IMR-90 (cell line): ENCODE measurements around the gene MARCHF6. TPM values are rescaled to one million over a fixed set of nuclear protein-coding genes. Genes with fewer than 3 reads are reported as not detected.
"Not testable (repeated sequence)": the region's sequence is repeated elsewhere in the genome, so short reads cannot be mapped to it uniquely, and the experiment has no call there.

ENCODE experiments used
- ATAC-seq: fragments of 200-7000 bp; cut with Tn5 transposase; 2 replicates; pipeline ENCODE4 v1.9.1; 2020; ENCODE audit warnings: low read depth, mild to moderate bottlenecking, moderate library complexity
- BruUV-seq: library from RNA; stranded (reverse); fragments of 400-500 nt; replicated peaks from 2 replicates; lab custom pipeline; 2021; lab: Mats Ljungman, UMichigan
- CTCF ChIA-PET: fragments of 300-600 bp; formaldehyde crosslinking; extraction: SDS; loops from one replicate; lab custom pipeline; 2021; ENCODE audit warnings: antibody characterized with exemption; lab: Yijun Ruan, JAX
- POLR2A ChIA-PET: fragments of 300-600 bp; sonication (Branson Sonifier 250); formaldehyde crosslinking; loops from one replicate; lab custom pipeline; 2022; ENCODE audit warnings: antibody characterized with exemption; ENCODE audit not compliant: unreplicated experiment; lab: Charles Lee
- DNase-seq: peaks from one replicate; pipeline ENCODE4 v3.0.0; 2013
- H2AFZ ChIP-seq: replicated peaks from 2 replicates; pipeline ENCODE3; 2013; ENCODE audit warnings: low read length, mild to moderate bottlenecking; ENCODE audit not compliant: poor library complexity
- H2AK5ac ChIP-seq: 2 replicates; pipeline ENCODE4 v1.6.1; 2013; ENCODE audit warnings: low read depth, low read length, inconsistent platforms
- H2AK9ac ChIP-seq: replicated peaks from 2 replicates; pipeline ENCODE3; 2013; ENCODE audit warnings: mild to moderate bottlenecking, low read depth, low read length, moderate library complexity; ENCODE audit not compliant: poor library complexity
- H2BK120ac ChIP-seq: 2 replicates; pipeline ENCODE4 v1.6.1; 2013; ENCODE audit warnings: low read depth, low read length, inconsistent platforms
- H2BK15ac ChIP-seq: 3 replicates; pipeline ENCODE4 v1.6.1; 2013; ENCODE audit warnings: low read depth, low read length, inconsistent platforms
- H2BK20ac ChIP-seq: 2 replicates; pipeline ENCODE4 v1.6.1; 2013; ENCODE audit warnings: low read depth, mild to moderate bottlenecking, inconsistent platforms, low read length, moderate library complexity
- H2BK5ac ChIP-seq: 2 replicates; pipeline ENCODE4 v1.6.1; 2013; ENCODE audit warnings: mild to moderate bottlenecking, low read depth, low read length, inconsistent platforms; ENCODE audit not compliant: poor library complexity, severe bottlenecking
- H3K14ac ChIP-seq: replicated peaks from 2 replicates; pipeline ENCODE4 v1.6.1; 2013; ENCODE audit warnings: low read depth, low read length, inconsistent platforms
- H3K18ac ChIP-seq: 2 replicates; pipeline ENCODE4 v1.6.1; 2013; ENCODE audit warnings: low read depth, low read length, control low read depth
- H3K23ac ChIP-seq: 2 replicates; pipeline ENCODE4 v1.6.1; 2013; ENCODE audit warnings: low read depth, low read length, inconsistent platforms
- H3K27ac ChIP-seq: 2 replicates; pipeline ENCODE4 v1.5.1; 2013; ENCODE audit warnings: mild to moderate bottlenecking, control low read depth, low read length; ENCODE audit not compliant: insufficient read depth
- H3K27me3 ChIP-seq: 2 replicates; pipeline ENCODE4 v1.6.1; 2013; ENCODE audit warnings: low read length; ENCODE audit not compliant: control insufficient read depth, insufficient read depth
- H3K36me3 ChIP-seq: 2 replicates; pipeline ENCODE4 v1.6.1; 2013; ENCODE audit warnings: low read length, mixed read lengths; ENCODE audit not compliant: control insufficient read depth, insufficient read depth
- H3K4ac ChIP-seq: 2 replicates; pipeline ENCODE4 v1.6.1; 2013; ENCODE audit warnings: low read depth, low read length, inconsistent platforms
- H3K4me1 ChIP-seq: 2 replicates; pipeline ENCODE4 v1.6.1; 2013; ENCODE audit warnings: low read length, mixed read lengths; ENCODE audit not compliant: control insufficient read depth, insufficient read depth
- H3K4me2 ChIP-seq: 2 replicates; pipeline ENCODE4 v1.6.1; 2013; ENCODE audit warnings: low read depth, mild to moderate bottlenecking, control low read depth, low read length, moderate library complexity
- H3K4me3 ChIP-seq: 2 replicates; pipeline ENCODE4 v1.5.1; 2013; ENCODE audit warnings: low read depth, mild to moderate bottlenecking, control low read depth, low read length, moderate library complexity; ENCODE audit not compliant: insufficient read depth
- H3K56ac ChIP-seq: 2 replicates; pipeline ENCODE4 v1.6.1; 2013; ENCODE audit warnings: low read length, inconsistent platforms; ENCODE audit not compliant: insufficient read depth; ENCODE audit errors: extremely low read depth
- H3K79me1 ChIP-seq, 2 experiments: 2 replicates each; pipeline ENCODE4 v1.6.1; 2013; ENCODE audit warnings: low read length in 2 of 2, inconsistent platforms in 1 of 2, low read depth in 1 of 2
- H3K9ac ChIP-seq: 2 replicates; pipeline ENCODE4 v1.6.1; 2013; ENCODE audit warnings: low read depth, low read length, control low read depth
- H3K9me1 ChIP-seq: 2 replicates; pipeline ENCODE4 v1.6.1; 2013; ENCODE audit warnings: low read length, inconsistent platforms; ENCODE audit not compliant: insufficient read depth
- H3K9me3 ChIP-seq: 2 replicates; pipeline ENCODE4 v1.6.1; 2013; ENCODE audit warnings: low read length; ENCODE audit not compliant: control insufficient read depth, insufficient read depth
- H4K20me1 ChIP-seq: 2 replicates; pipeline ENCODE4 v1.6.1; 2013; ENCODE audit warnings: low read length, inconsistent platforms; ENCODE audit not compliant: insufficient read depth
- H4K5ac ChIP-seq: 2 replicates; pipeline ENCODE4 v1.6.1; 2013; ENCODE audit warnings: mild to moderate bottlenecking, low read depth, low read length, control low read depth
- H4K8ac ChIP-seq, 2 experiments: 2 replicates each; pipeline ENCODE4 v1.6.1; 2013; ENCODE audit warnings: low read depth in 2 of 2, low read length in 2 of 2, control low read depth in 1 of 2, inconsistent platforms in 1 of 2
- H4K91ac ChIP-seq: 2 replicates; pipeline ENCODE4 v1.6.1; 2013; ENCODE audit warnings: low read depth, low read length, inconsistent platforms; ENCODE audit not compliant: insufficient read depth
- CHD1 ChIP-seq: IDR thresholded peaks from 2 replicates; pipeline ENCODE4 v1.6.1; 2012; ENCODE audit warnings: low read depth, low read length, improper control_type of control experiment
- CTCF ChIP-seq: conservative IDR thresholded peaks from 2 replicates; pipeline ENCODE4 v1.5.1; 2012; ENCODE audit warnings: mild to moderate bottlenecking, low read depth, low read length, improper control_type of control experiment
- POLR2A ChIP-seq: IDR thresholded peaks from 2 replicates; pipeline ENCODE4 v1.6.1; 2012; ENCODE audit warnings: mild to moderate bottlenecking, low read depth, low read length
- RCOR1 ChIP-seq: IDR thresholded peaks from 2 replicates; pipeline ENCODE4 v1.6.1; 2012; ENCODE audit warnings: mild to moderate bottlenecking, low read length, improper control_type of control experiment; ENCODE audit not compliant: insufficient replicate concordance
- WGBS, 2 experiments: methylation state at CpG; one replicate each; pipeline versions ENCODE4 v1.1.5 to v1.1.7; 2013; ENCODE audit warnings: missing lambda C conversion rate in 2 of 2; ENCODE audit not compliant: insufficient read length in 1 of 2; ENCODE audit errors: extremely low coverage in 2 of 2; 5-methylcytosine and 5-hydroxymethylcytosine counted together
- dilution Hi-C: fragments of 300-500 bp; cut with HindIII; formaldehyde crosslinking; loops from one replicate; pipeline ENCODE4 v1.14.3; 2018; ENCODE audit warnings: low sequenced_read_pairs; ENCODE audit not compliant: unreplicated experiment
- in situ Hi-C: fragments of 300-500 bp; cut with MboI; formaldehyde crosslinking; loops from 3 replicates; pipeline ENCODE4 v1.14.3; 2019; ENCODE audit warnings: low sequenced_read_pairs, inconsistent platforms, mixed read lengths
- intact Hi-C: fragments of 100-400 bp; cut with micrococcal nuclease; formaldehyde crosslinking; loops from 2 replicates; pipeline ENCODE4 v1.10.0; 2022
- polyA plus RNA-seq, 3 experiments: library from polyadenylated mRNA; depleted of rRNA; stranded (reverse); fragments of >200 nt; gene quantifications; 2 replicates each; pipeline ENCODE4 v1.2.3, GENCODE V29; 2012; ENCODE audit warnings: low replicate concordance in 1 of 3
- total RNA-seq: library from RNA; depleted of rRNA; stranded (reverse); fragments of >200 nt; gene quantifications from 2 replicates; pipeline ENCODE4 v1.2.3, GENCODE V29; 2012

Gene MARCHF6
- total and polyA plus RNA-seq, 2 of the 4 experiments (the other 2 are of a cell fraction): 55.2 to 62.6 TPM

- peaks cover 6% of the 10 kb centered on the region; the same call in 1 of the 2 replicates for H3K9me1 ChIP-seq
- POLR2A ChIA-PET: no interaction called here
- no peak overlapping the region for H3K18ac ChIP-seq
- ATAC-seq (no peak), DNase-seq (no peak)
- no peak overlapping the region for H4K8ac ChIP-seq
- H3K4ac ChIP-seq: no peak overlapping the region
- no TSS peak for BruUV-seq
- no peak overlapping the region; the same call in 1 of the 2 replicates for H3K27ac ChIP-seq
- no peak overlapping the region for H3K4me2 ChIP-seq
- no peaks in the 10 kb centered on the region for H3K27me3 ChIP-seq
- in situ Hi-C loops (no loop called here), intact Hi-C loops (no loop called here), dilution Hi-C loops (no loop called here)
- H2BK120ac ChIP-seq: no peak overlapping the region
- H3K36me3 ChIP-seq: peaks cover 32% of the 10 kb centered on the region
- H3K56ac ChIP-seq: no peak overlapping the region
- peaks cover 18 to 50% of the 10 kb centered on the region in 2 experiments for H3K79me1 ChIP-seq
- peaks cover 14% of the 10 kb centered on the region for H4K20me1 ChIP-seq
- TF ChIP-seq RCOR1: no peak
- no peak for TF ChIP-seq POLR2A
- no peak for TF ChIP-seq CHD1
- TF ChIP-seq CTCF: no peak
- no peak overlapping the region for H4K91ac ChIP-seq
- no peak overlapping the region for H2BK15ac ChIP-seq
- no peak overlapping the region for H3K9ac ChIP-seq
- H4K5ac ChIP-seq: no peak overlapping the region
- H2AK5ac ChIP-seq: no peak overlapping the region
- H2AFZ ChIP-seq: no peak overlapping the region
- no peak overlapping the region for H3K4me3 ChIP-seq
- H3K4me1 ChIP-seq: peaks cover 8% of the 10 kb centered on the region
- H2AK9ac ChIP-seq: no peak overlapping the region
- no peak overlapping the region for H2BK20ac ChIP-seq
- CTCF ChIA-PET: no interaction called here
- no peaks in the 10 kb centered on the region for H3K9me3 ChIP-seq
- no peak overlapping the region for H3K14ac ChIP-seq
- no CpG with 5 or more reads among the region's 1 CpG for WGBS, 2 experiments
- H2BK5ac ChIP-seq: no peak overlapping the region
- no peak overlapping the region for H3K23ac ChIP-seq
Observed at GRCh38 chr5:10391130-10391529, 37.6 kb downstream of the MARCHF6 start.

GRCh38 chr5:10392567-10393328 lies 39.3 kb downstream of the MARCHF6 start:
- H3K4ac ChIP-seq, H3K27ac ChIP-seq, H2AK5ac ChIP-seq, H3K9me1 ChIP-seq, H2AFZ ChIP-seq, H3K9me3 ChIP-seq, dilution Hi-C loops, H2BK120ac ChIP-seq, H3K56ac ChIP-seq, H3K18ac ChIP-seq, CTCF ChIA-PET, H3K4me3 ChIP-seq, H3K4me1 ChIP-seq, intact Hi-C loops, H3K23ac ChIP-seq, BruUV-seq, H3K4me2 ChIP-seq, H2BK5ac ChIP-seq, H2AK9ac ChIP-seq, H2BK20ac ChIP-seq, H4K91ac ChIP-seq, H4K8ac ChIP-seq, H3K27me3 ChIP-seq, POLR2A ChIA-PET, H4K5ac ChIP-seq, H3K14ac ChIP-seq, H2BK15ac ChIP-seq, in situ Hi-C loops, H3K9ac ChIP-seq, ATAC-seq: not testable (repeated sequence)
- WGBS, 2 experiments: no CpG with 5 or more reads among the region's 6 CpGs
- H3K79me1 ChIP-seq: peaks cover 24 to 51% of the 10 kb centered on the region in 2 experiments
- peaks cover 11% of the 10 kb centered on the region for H4K20me1 ChIP-seq
- DNase-seq: peak; percentile 28
- peaks cover 35% of the 10 kb centered on the region for H3K36me3 ChIP-seq
